Kidney epithelial cell (primary cell): ENCODE measurements around the gene ZDHHC8. TPM values are rescaled to one million over a fixed set of nuclear protein-coding genes. Genes with fewer than 3 reads are reported as not detected.

Experiments used
- DNase-seq: peaks from one replicate; pipeline ENCODE4 v3.0.0-alpha.2; 2010; ENCODE audit warnings: low read depth
- H3K27me3 ChIP-seq: 2 replicates; pipeline ENCODE4 v1.6.0; 2011; ENCODE audit warnings: low read length; ENCODE audit not compliant: control insufficient read depth, insufficient read depth
- H3K36me3 ChIP-seq: 2 replicates; pipeline ENCODE4 v1.5.1; 2011; ENCODE audit warnings: low read length; ENCODE audit not compliant: control insufficient read depth, insufficient read depth
- H3K4me3 ChIP-seq: 2 replicates; pipeline ENCODE4 v1.5.1; 2011; ENCODE audit warnings: low read depth, mild to moderate bottlenecking, control low read depth, low read length
- CTCF ChIP-seq: IDR thresholded peaks from 2 replicates; pipeline ENCODE4 v1.5.1; 2011; ENCODE audit warnings: mild to moderate bottlenecking, moderate library complexity, low read length, control low read depth, inconsistent platforms; ENCODE audit not compliant: insufficient read depth, poor library complexity, severe bottlenecking
- total RNA-seq: library from RNA; depleted of rRNA; stranded (reverse); fragments of >200 nt; gene quantifications from 2 replicates; pipeline ENCODE4 v1.2.3, GENCODE V29; 2015

The ZDHHC8 gene
- total RNA-seq, 1 donor from 2014 or later, result 26.9 TPM

- Histone ChIP-seq H3K36me3 (no peaks in the 10 kb centered on the region), H3K27me3 (peaks cover 6% of the 10 kb centered on the region), H3K4me3 (no peak overlapping the region)
- no peak for DNase-seq
- TF ChIP-seq CTCF, result no peak
Measured at GRCh38 chr22:20152464-20152890, 20.9 kb downstream of the ZDHHC8 start.

- Histone ChIP-seq H3K27me3 (peaks cover 10% of the 10 kb centered on the region), H3K36me3 (no peaks in the 10 kb centered on the region), H3K4me3 (no peak overlapping the region)
- TF ChIP-seq CTCF, result no peak
- DNase-seq, result no peak
Measured at GRCh38 chr22:20153945-20154344, 22.3 kb downstream of the ZDHHC8 start.

DNA sequence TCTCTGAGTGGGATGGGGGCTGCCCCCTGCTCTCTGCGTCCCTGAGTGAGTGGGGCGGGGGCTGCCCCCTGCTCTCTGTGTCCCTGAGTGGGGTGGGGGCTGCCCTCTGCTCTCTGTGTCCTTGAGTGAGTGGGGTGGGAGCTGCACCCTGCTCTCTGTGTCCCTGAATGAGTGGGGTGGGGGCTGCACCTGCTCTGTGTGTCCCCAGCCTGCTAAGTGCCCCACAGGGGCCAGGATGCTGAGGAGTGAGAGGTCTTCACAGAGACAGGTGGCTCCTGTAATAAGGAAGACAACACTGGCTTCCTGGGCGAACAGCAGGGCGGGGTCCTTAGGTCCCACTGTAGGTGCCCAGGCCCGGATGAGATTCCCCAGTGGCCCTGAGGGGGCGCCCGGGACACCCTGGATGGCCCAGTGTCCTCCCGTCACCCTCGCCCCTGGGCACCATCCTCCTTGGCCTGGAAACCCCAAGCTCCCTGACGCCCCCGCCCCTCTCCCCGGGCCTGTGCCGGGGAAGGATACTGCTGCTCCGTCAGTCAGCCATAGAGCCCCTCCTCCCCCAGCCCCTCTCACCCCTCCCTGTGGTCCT, 23.1 kb downstream of the ZDHHC8 start:
- TF ChIP-seq CTCF, result peak; percentile 18
- Histone ChIP-seq H3K27me3 (peaks cover 14% of the 10 kb centered on the region), H3K4me3 (peak overlapping the region; percentile 20), H3K36me3 (no peaks in the 10 kb centered on the region)
- no peak for DNase-seq

GRCh38 chr22:20155330-20156041, 23.9 kb downstream of the ZDHHC8 start:
- Histone ChIP-seq H3K27me3 (peaks cover 20% of the 10 kb centered on the region), H3K4me3 (peak overlapping the region; percentile 20), H3K36me3 (no peaks in the 10 kb centered on the region)
- no peak for DNase-seq
- no peak for TF ChIP-seq CTCF

GRCh38 chr22:20156042-20156389, 24.4 kb downstream of the ZDHHC8 start:
- DNase-seq, result no peak
- peaks cover 20% of the 10 kb centered on the region for H3K27me3 ChIP-seq

More at GRCh38 chr22:20156042-20156389, 24.4 kb downstream of the ZDHHC8 start:
- TF ChIP-seq CTCF, result no peak
- Histone ChIP-seq H3K4me3 (no peak overlapping the region), H3K36me3 (no peaks in the 10 kb centered on the region)
